A549 (cell line): ENCODE measurements around the gene CNTNAP2. TPM values are rescaled to one million over a fixed set of nuclear protein-coding genes. Genes with fewer than 3 reads are reported as not detected.

ENCODE experiments used
- ATAC-seq, 2 experiments: fragments of 200-7000 bp in 1 of 2; fragments of >200 bp in 1 of 2; cut with Nextera tagmentation in 1 of 2; cut with Tn5 transposase in 1 of 2; 3 replicates each; pipeline versions ENCODE4 v1.8.0 to v1.9.1; 2018 to 2020; ENCODE audit warnings: mild to moderate bottlenecking in 1 of 2, moderate library complexity in 1 of 2
- CTCF ChIA-PET: fragments of 300-600 bp; sonication (Branson Sonifier 250); formaldehyde crosslinking; extraction: SDS; loops from one replicate; lab custom pipeline; 2021; ENCODE audit warnings: antibody characterized with exemption, inconsistent platforms; lab: Yijun Ruan, JAX
- POLR2A ChIA-PET: fragments of 350-600 bp; formaldehyde crosslinking; extraction: SDS; loops from one replicate; lab custom pipeline; 2021; ENCODE audit warnings: antibody characterized with exemption, inconsistent platforms; lab: Yijun Ruan, JAX
- DNase-seq, 2 experiments: peaks; one replicate each; pipeline versions ENCODE4 v3.0.0 to v3.0.0-alpha.2; 2011 to 2016; ENCODE audit warnings: low read depth in 1 of 2, low spot score in 1 of 2
- FAIRE-seq: peaks from 2 replicates; lab custom pipeline; 2011; peaks lifted over from hg19 to GRCh38; lab: Jason Lieb, UNC
- H3K27ac ChIP-seq, 2 experiments: fragments of >200 bp; sonication (Bioruptor Twin); formaldehyde crosslinking; 3 replicates each; pipeline ENCODE4 v1.5.1; 2016 to 2017
- H3K4me1 ChIP-seq: fragments of >200 bp; sonication (Bioruptor Twin); formaldehyde crosslinking; 3 replicates; pipeline ENCODE4 v1.6.1; 2016
- H3K4me2 ChIP-seq: fragments of >200 bp; sonication (Bioruptor Twin); formaldehyde crosslinking; 3 replicates; pipeline ENCODE4 v1.6.1; 2016
- H3K4me3 ChIP-seq: fragments of >200 bp; sonication (Bioruptor Twin); formaldehyde crosslinking; 3 replicates; pipeline ENCODE4 v1.5.1; 2016
- H3K9me3 ChIP-seq: fragments of >200 bp; sonication (Bioruptor Twin); formaldehyde crosslinking; 3 replicates; pipeline ENCODE4 v1.6.1; 2016
- CBX8 ChIP-seq: fragments of 200-600 bp; sonication (generic); IDR thresholded peaks from 2 replicates; pipeline ENCODE4 v1.6.1; 2016
- CEBPB ChIP-seq, 2 experiments: fragments of >200 bp in 1 of 2; sonication (Bioruptor Twin) in 1 of 2; formaldehyde crosslinking in 1 of 2; IDR thresholded peaks; 2 replicates each; pipeline ENCODE4 v1.6.1; 2012 to 2016
- E2F6 ChIP-seq: IDR thresholded peaks from 2 replicates; pipeline ENCODE4 v1.6.1; 2012; ENCODE audit warnings: low read depth, borderline replicate concordance
- EHF ChIP-seq: fragments of 250-450 bp; sonication (Bioruptor Pico); IDR thresholded peaks from 2 replicates; pipeline ENCODE4 v1.5.0; 2020; ENCODE audit warnings: mild to moderate bottlenecking
- EHMT2 ChIP-seq: fragments of 200-600 bp; sonication (generic); IDR thresholded peaks from 2 replicates; pipeline ENCODE4 v1.6.1; 2016; ENCODE audit warnings: antibody characterized with exemption, low read depth, mild to moderate bottlenecking, moderate library complexity
- EP300 ChIP-seq, 2 experiments: fragments of >200 bp; sonication (Bioruptor Twin); formaldehyde crosslinking; IDR thresholded peaks; 2 replicates in 1 of 2; 3 replicates in 1 of 2; pipeline ENCODE4 v1.6.1; 2016 to 2017
- ESRRA ChIP-seq: fragments of 150-350 bp; IDR thresholded peaks from 2 replicates; pipeline ENCODE4 v1.6.1; 2014; ENCODE audit warnings: mild to moderate bottlenecking, low read length, borderline replicate concordance
- FOSB ChIP-seq: fragments of 250-450 bp; sonication (Bioruptor Pico); IDR thresholded peaks from 2 replicates; pipeline ENCODE4 v1.5.0; 2020; ENCODE audit warnings: mild to moderate bottlenecking, moderate library complexity
- FOSL2 ChIP-seq, 2 experiments: fragments of 450-650 bp in 1 of 2; fragments of >200 bp in 1 of 2; sonication (Bioruptor Twin) in 1 of 2; formaldehyde crosslinking; IDR thresholded peaks; 2 replicates each; pipeline versions ENCODE4 v1.5.0 to v1.6.1; 2016 to 2020; ENCODE audit warnings: mild to moderate bottlenecking in 1 of 2, moderate library complexity in 1 of 2
- HDAC2 ChIP-seq: fragments of 200-600 bp; sonication (generic); IDR thresholded peaks from 2 replicates; pipeline ENCODE4 v1.6.1; 2016
- HES2 ChIP-seq: fragments of >200 bp; sonication (Bioruptor Twin); formaldehyde crosslinking; IDR thresholded peaks from 2 replicates; pipeline ENCODE4 v1.6.1; 2016
- HOXA7 ChIP-seq: fragments of 250-450 bp; sonication (Bioruptor Pico); IDR thresholded peaks from 2 replicates; pipeline ENCODE4 v1.5.0; 2020; ENCODE audit warnings: mild to moderate bottlenecking, moderate library complexity
- JUN ChIP-seq, 2 experiments: fragments of >200 bp; sonication (Bioruptor Twin); formaldehyde crosslinking; IDR thresholded peaks; 2 replicates in 1 of 2; 3 replicates in 1 of 2; pipeline ENCODE4 v1.6.1; 2016 to 2017
- KDM1A ChIP-seq: fragments of 200-600 bp; sonication (generic); IDR thresholded peaks from 2 replicates; pipeline ENCODE4 v1.6.1; 2016; ENCODE audit warnings: low read depth, mild to moderate bottlenecking
- MAFK ChIP-seq: fragments of 450-650 bp; IDR thresholded peaks from 2 replicates; pipeline ENCODE4 v1.6.1; 2014; ENCODE audit not compliant: partially characterized antibody
- MAX ChIP-seq: IDR thresholded peaks from 2 replicates; pipeline ENCODE4 v1.6.1; 2012
- MAZ ChIP-seq: fragments of 150-350 bp; IDR thresholded peaks from 2 replicates; pipeline ENCODE4 v1.6.1; 2014; ENCODE audit warnings: antibody characterized with exemption, low read depth, low read length, borderline replicate concordance
- NPAS2 ChIP-seq: fragments of 250-450 bp; sonication (Bioruptor Pico); IDR thresholded peaks from 2 replicates; pipeline ENCODE4 v1.8.0; 2022; ENCODE audit warnings: mild to moderate bottlenecking, moderate library complexity, borderline replicate concordance
- NR3C1 ChIP-seq: fragments of >200 bp; sonication (Bioruptor Twin); formaldehyde crosslinking; IDR thresholded peaks from 3 replicates; pipeline ENCODE4 v1.6.1; 2017
- POLR2AphosphoS2 ChIP-seq: conservative IDR thresholded peaks from 2 replicates; pipeline ENCODE4 v1.6.1; 2012; ENCODE audit warnings: low read length, improper control_type of control experiment, inconsistent platforms
- RAD21 ChIP-seq, 2 experiments: fragments of >200 bp in 1 of 2; sonication (Bioruptor Twin) in 1 of 2; formaldehyde crosslinking in 1 of 2; IDR thresholded peaks in 1 of 2; conservative IDR thresholded peaks in 1 of 2; 2 replicates in 1 of 2; 3 replicates in 1 of 2; pipeline ENCODE4 v1.6.1; 2012 to 2018; ENCODE audit warnings: inconsistent platforms in 1 of 2
- RARB ChIP-seq: fragments of 250-450 bp; sonication (Bioruptor Pico); IDR thresholded peaks from 2 replicates; pipeline ENCODE4 v1.8.0; 2021; ENCODE audit warnings: mild to moderate bottlenecking, moderate library complexity
- RCOR1 ChIP-seq: fragments of 150-350 bp; IDR thresholded peaks from 2 replicates; pipeline ENCODE4 v1.6.1; 2014; ENCODE audit warnings: antibody characterized with exemption, low read length, low read depth
- ZC3H11A ChIP-seq: fragments of 450-650 bp; IDR thresholded peaks from 2 replicates; pipeline ENCODE4 v1.6.1; 2014; ENCODE audit warnings: antibody characterized with exemption, mild to moderate bottlenecking
- WGBS: methylation state at CpG from one replicate; pipeline ENCODE4 v1.1.6; 2017; ENCODE audit errors: missing lambda C conversion rate; 5-methylcytosine and 5-hydroxymethylcytosine counted together
- polyA plus RNA-seq, 4 experiments: library from polyadenylated mRNA; depleted of rRNA in 3 of 4; stranded (reverse); fragments of >200 nt; fragmentation: RNase III in 1 of 4; extraction: RNeasy Plus Mini Kit Qiagen cat#74134 plus additional on column Dnase treatment in 1 of 4; gene quantifications; 2 replicates in 3 of 4; 3 replicates in 1 of 4; pipeline ENCODE4 v1.2.3, GENCODE V29; 2011 to 2017
- TF ChIP-seq, protein P1 (sequence below): fragments of 250-450 bp; sonication (Bioruptor Pico); IDR thresholded peaks from 2 replicates; pipeline ENCODE4 v1.5.0; 2020; ENCODE audit warnings: low read depth, mild to moderate bottlenecking, moderate library complexity
- TF ChIP-seq, protein P2 (sequence below): fragments of 200-600 bp; sonication (generic); IDR thresholded peaks from 2 replicates; pipeline ENCODE4 v1.6.1; 2016; ENCODE audit warnings: antibody characterized with exemption, mild to moderate bottlenecking, moderate library complexity

The CNTNAP2 gene
- polyA plus RNA-seq, 2 of the 4 experiments (the other 2 are of a cell fraction): 0.05 to 0.13 TPM

GRCh38 chr7:146285418-146285817 is 168.8 kb downstream of the CNTNAP2 start:
- no peak for TF ChIP-seq NPAS2 (CRISPR knock-in tag)
- TF ChIP-seq, protein P1, sequence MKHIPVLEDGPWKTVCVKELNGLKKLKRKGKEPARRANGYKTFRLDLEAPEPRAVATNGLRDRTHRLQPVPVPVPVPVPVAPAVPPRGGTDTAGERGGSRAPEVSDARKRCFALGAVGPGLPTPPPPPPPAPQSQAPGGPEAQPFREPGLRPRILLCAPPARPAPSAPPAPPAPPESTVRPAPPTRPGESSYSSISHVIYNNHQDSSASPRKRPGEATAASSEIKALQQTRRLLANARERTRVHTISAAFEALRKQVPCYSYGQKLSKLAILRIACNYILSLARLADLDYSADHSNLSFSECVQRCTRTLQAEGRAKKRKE (CRISPR knock-in tag): no peak
- TF ChIP-seq KDM1A: no peak
- TF ChIP-seq, protein P2, sequence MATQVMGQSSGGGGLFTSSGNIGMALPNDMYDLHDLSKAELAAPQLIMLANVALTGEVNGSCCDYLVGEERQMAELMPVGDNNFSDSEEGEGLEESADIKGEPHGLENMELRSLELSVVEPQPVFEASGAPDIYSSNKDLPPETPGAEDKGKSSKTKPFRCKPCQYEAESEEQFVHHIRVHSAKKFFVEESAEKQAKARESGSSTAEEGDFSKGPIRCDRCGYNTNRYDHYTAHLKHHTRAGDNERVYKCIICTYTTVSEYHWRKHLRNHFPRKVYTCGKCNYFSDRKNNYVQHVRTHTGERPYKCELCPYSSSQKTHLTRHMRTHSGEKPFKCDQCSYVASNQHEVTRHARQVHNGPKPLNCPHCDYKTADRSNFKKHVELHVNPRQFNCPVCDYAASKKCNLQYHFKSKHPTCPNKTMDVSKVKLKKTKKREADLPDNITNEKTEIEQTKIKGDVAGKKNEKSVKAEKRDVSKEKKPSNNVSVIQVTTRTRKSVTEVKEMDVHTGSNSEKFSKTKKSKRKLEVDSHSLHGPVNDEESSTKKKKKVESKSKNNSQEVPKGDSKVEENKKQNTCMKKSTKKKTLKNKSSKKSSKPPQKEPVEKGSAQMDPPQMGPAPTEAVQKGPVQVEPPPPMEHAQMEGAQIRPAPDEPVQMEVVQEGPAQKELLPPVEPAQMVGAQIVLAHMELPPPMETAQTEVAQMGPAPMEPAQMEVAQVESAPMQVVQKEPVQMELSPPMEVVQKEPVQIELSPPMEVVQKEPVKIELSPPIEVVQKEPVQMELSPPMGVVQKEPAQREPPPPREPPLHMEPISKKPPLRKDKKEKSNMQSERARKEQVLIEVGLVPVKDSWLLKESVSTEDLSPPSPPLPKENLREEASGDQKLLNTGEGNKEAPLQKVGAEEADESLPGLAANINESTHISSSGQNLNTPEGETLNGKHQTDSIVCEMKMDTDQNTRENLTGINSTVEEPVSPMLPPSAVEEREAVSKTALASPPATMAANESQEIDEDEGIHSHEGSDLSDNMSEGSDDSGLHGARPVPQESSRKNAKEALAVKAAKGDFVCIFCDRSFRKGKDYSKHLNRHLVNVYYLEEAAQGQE: no peak
- no peak for TF ChIP-seq E2F6
- no peak for TF ChIP-seq RCOR1
- no peak for TF ChIP-seq EHF
- no peak for TF ChIP-seq HOXA7 (CRISPR knock-in tag)
- no peak for TF ChIP-seq CBX8
- no peak for TF ChIP-seq EHMT2
- no peak for TF ChIP-seq RARB (CRISPR knock-in tag)
- TF ChIP-seq FOSB (CRISPR knock-in tag): no peak
- no peak for TF ChIP-seq HDAC2
- no peak for TF ChIP-seq POLR2AphosphoS2
- TF ChIP-seq, all 56 proteins: peak for 0
- no peak overlapping the region for H3K4me3 ChIP-seq
- ChIA-PET CTCF (no interaction called here), POLR2A (no interaction called here)
- 18% methylated on average over 1 of the region's 3 CpGs for WGBS
- ATAC-seq: no peak
- H3K9me3 ChIP-seq: no peaks in the 10 kb centered on the region
- DNase-seq: no peak
- no peaks in the 10 kb centered on the region for H3K4me1 ChIP-seq
- no peak overlapping the region for H3K27ac ChIP-seq
- no peak overlapping the region for H3K4me2 ChIP-seq
- no peak for FAIRE-seq

DNA sequence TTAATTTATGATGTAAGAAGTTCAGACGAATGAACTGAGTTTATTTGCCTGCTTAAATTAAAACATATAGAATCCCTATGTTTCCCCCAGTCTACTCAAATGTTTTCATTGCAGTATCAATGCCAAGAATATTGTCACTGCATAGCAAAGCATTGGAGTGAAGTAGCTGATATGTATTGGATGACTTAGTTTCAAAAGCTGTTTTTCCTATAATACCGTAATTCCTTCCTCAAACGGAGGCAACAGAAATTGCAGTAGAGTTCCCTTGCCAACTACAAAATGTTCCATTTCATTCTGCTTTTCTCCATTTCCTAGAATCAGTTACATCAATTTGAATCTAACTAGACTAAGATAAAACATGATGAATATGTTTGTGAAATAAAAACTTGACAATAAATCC is 174.1 kb downstream of the CNTNAP2 start:
- Histone ChIP-seq H3K4me2 (no peak overlapping the region), H3K4me3 (no peak overlapping the region), H3K9me3 (no peaks in the 10 kb centered on the region), H3K4me1 (no peaks in the 10 kb centered on the region), H3K27ac (no peak overlapping the region)
- ATAC-seq (no peak), DNase-seq (no peak), FAIRE-seq (no peak)
- TF ChIP-seq ZC3H11A: no peak
- TF ChIP-seq EP300 (IDR thresholded peaks at IDR 0.05): no peak
- no peak for TF ChIP-seq RAD21 (conservative IDR thresholded peaks at IDR 0.05 in 1 of 2, IDR thresholded peaks at IDR 0.05 in 1 of 2)
- TF ChIP-seq MAFK: no peak
- TF ChIP-seq HOXA7 (CRISPR knock-in tag): no peak
- no peak for TF ChIP-seq HDAC2
- TF ChIP-seq CEBPB (IDR thresholded peaks at IDR 0.05): no peak
- no peak for TF ChIP-seq MAX
- no peak for TF ChIP-seq HES2
- TF ChIP-seq FOSB (CRISPR knock-in tag): no peak
- TF ChIP-seq NR3C1: no peak
- no peak for TF ChIP-seq RARB (CRISPR knock-in tag)
- no peak for TF ChIP-seq CBX8
- no peak for TF ChIP-seq MAZ
- TF ChIP-seq JUN (IDR thresholded peaks at IDR 0.05): no peak
- no peak for TF ChIP-seq FOSL2 (IDR thresholded peaks at IDR 0.05)
- no peak for TF ChIP-seq FOSL2 (CRISPR knock-in tag; IDR thresholded peaks at IDR 0.05)
- no peak for TF ChIP-seq ESRRA
- no peak for TF ChIP-seq KDM1A
- 36% methylated on average over 3 of the region's 3 CpGs for WGBS
- POLR2A ChIA-PET: no interaction called here
- CTCF ChIA-PET: no interaction called here
